HG02885 (cell line): ENCODE data around the gene NOTUM.
"Not testable (repeated sequence)": the region's sequence is repeated elsewhere in the genome, so short reads cannot be mapped to it uniquely, and the experiment has no call there.

Source experiments
- ATAC-seq: cut with Tn5 transposase; IDR thresholded peaks from one replicate; pipeline ENCODE4 v1.9.1; 2021; ENCODE audit warnings: mild to moderate bottlenecking; ENCODE audit not compliant: unreplicated experiment, poor library complexity

Gene NOTUM

DNA sequence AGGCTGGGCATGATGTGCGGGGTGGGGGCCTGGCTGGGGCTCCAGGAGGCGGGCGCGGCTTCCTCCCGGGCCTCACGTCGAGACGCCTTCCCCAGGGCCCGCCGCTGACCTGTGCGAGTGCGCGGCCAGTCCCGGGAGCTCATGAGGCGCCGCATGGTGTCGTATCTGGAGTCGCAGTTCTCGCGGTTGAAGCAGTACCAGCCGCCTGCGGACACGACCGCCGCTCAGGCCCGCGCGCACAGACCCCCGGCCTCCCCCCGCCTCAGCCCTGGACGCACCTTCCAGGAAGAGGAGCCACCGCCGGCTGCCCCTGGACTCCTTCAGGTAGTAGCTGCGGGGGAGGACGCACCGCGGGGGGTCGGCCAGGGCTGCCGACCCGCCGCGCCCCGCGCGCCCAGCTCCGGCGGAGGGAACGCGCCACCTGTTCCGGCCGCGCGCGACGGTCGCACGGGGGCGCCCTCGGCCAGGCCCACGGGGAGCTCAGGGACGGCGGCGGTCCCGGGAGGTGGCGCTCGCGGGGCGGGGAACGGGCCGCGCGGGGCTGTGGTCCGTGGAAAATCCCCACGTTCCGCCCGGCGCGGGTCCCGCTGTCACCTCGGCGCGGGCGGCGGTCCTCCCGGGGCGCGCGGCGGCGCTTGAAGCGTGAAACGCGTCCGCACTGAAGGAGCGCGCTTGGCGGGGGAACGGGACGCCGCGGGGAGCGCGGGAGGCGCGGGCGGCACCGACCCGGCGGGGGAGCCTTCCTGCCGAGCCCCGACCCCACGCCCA lies 1.4 kb downstream of the NOTUM start:
- ATAC-seq: peak; percentile 52

- no peak for ATAC-seq
These were observed 2.2 kb downstream of the NOTUM start for GRCh38 chr17:81958633-81959342.

DNA sequence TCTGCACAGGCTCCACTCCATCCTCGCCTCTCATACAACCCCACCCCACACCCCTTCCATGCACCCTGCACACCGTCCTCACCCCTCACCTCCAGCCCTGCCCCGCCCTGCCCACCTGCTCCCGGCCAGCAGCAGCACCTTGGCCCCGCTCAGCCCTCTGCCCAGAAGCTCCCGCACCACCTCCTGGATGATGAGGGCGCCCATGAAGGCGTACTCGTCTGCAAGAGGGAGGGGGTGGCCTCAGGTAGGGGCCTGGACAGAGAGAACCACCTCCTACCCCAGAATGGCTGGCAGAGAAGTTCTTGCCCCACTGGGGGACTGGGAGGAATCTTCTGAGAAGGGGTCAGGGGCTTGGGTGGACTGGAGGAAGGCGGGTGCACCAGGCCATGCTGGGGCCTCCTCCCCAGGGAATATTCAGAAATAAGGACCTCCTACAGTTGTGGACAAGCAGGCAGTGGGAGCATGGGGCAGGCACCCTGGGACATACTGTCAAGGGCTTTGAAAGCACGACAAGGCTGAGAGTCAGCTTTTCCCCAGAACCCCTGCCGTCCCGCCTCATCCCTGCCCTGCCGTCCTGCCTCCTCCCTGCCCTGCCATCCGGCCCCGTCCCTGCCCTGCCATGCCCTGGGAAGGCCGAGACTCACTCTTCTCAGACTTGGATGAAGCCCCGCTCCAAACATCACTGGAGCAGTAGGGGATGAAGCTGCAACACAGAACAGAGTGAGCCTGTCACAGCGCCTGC lies 3.1 kb downstream of the NOTUM start:
- ATAC-seq: no peak

DNA sequence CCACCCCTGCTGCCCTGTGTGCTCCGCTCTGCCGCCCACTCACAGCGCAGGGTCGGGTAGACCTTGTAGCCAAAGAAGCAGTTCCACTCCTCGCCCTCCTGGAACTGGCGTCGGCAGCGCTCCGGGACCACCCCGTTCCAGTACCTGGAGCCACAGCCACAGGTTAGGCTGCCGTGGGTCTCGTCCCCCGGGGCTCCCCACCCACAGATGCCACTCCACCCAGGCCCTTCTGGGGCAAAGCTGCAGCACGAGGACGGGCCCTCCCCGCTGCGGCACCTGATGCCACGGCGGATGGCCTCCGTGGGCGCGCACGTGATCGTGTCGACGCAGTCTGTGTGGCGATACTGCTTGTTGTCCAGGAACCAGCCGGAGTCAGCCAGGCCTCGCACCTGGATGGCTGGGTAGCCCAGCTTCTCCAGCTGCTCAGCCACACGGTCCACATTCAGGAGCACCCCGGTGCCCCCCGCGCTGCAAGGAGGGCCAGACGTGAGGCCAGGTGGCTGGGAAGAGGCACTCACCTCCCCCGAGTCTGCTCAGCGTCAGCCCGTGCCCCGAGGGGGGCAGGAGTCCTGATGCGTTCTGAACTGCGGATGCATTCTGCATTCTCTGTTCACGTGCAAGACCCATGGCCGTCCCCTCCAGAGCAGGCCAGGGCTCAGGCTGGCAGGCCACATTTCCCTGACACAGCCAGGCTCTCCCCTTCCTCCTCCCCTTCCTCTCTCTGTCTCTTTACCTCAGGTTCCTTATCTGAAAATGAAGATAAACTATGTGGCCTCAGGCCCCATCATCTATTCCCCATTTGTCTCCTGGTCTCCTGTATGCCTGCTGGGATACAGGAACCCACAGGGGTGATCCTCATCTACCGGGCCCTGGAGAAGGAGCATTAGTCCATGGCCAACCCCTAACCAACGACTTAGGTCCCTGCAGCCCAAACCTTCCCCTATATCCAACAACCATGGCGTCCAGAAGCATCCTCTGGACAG lies 4.1 kb downstream of the NOTUM start:
- no peak for ATAC-seq

DNA sequence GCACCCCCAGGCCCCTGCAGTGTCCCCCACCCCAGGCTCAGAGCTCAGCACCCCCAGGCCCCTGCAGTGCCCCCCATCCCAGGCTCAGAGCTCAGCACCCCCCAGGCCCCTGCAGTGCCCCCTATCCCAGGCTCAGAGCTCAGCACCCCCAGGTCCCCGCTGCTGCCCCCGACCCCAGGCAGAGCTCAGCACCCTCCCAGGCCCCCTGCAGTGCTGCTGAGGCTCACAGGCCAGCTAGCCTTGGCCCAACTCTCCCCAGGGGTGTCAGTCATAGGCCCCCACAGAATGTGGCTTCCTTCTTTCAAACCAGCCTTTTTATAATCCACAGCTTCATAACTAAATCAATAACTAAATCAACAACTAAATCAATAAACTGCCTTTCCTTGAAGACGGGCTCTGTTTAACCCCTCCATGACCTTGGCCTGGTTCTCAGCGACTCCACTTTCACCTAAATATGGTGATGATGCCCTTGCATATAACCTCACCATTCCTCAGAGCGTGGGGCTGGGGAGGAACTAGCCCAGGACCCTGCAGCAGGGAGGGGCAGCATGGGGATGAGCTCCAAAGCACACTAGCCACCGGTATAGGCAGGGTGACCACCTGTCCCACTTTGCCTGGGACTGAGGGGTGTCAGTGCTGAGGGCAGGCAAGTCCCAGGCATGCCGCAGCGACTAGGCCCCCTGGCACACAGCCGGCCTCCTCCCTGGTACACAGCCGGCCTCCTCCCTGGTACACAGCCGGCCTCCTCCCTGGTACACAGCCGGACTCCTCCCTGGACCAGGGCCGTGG lies 5.0 kb downstream of the NOTUM start:
- no peak for ATAC-seq

GRCh38 chr17:81955058-81955681 lies 5.8 kb downstream of the NOTUM start:
- no peak for ATAC-seq

- no peak for ATAC-seq
These were observed 6.6 kb downstream of the NOTUM start for GRCh38 chr17:81954131-81955057.

DNA sequence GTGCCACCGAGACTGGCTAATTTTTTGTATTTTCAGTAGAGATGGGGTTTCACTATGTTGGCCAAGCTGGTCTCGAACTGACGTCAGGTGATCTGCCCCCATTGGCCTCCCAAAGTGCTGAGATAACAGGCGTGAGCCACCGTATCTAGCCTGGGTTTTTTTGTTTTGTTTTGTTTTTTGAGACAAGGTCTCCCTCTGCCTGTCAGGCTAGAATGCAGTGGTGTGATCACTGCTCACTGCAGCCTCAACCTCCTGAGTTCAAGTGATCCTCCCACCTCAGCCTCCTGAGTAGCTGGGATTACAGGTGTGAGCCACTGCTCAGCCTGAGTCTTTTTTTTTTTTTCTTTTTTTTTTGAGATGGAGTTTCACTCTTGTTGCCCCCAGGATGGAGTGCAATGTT lies 7.5 kb downstream of the NOTUM start:
- not testable (repeated sequence) for ATAC-seq

GRCh38 chr17:81952792-81953228 lies 8.2 kb downstream of the NOTUM start:
- ATAC-seq: no peak

- ATAC-seq: no peak
These were observed 9.0 kb downstream of the NOTUM start for GRCh38 chr17:81951785-81952684.

GRCh38 chr17:81950501-81950900 lies 10.5 kb downstream of the NOTUM start:
- ATAC-seq: no peak

- no peak for ATAC-seq
These were observed 12.2 kb downstream of the NOTUM start for GRCh38 chr17:81948635-81949378.

GRCh38 chr17:81947189-81947588 lies 13.8 kb downstream of the NOTUM start, which contains the start of gene MYADML2:
Gene MYADML2 (minus strand): TSS chr17:81947233. CDS start chr17:81941741, 5,492 bp downstream.
- no peak for ATAC-seq

GRCh38 chr17:81944858-81945257 lies 16.1 kb downstream of the NOTUM start:
- ATAC-seq: no peak

DNA sequence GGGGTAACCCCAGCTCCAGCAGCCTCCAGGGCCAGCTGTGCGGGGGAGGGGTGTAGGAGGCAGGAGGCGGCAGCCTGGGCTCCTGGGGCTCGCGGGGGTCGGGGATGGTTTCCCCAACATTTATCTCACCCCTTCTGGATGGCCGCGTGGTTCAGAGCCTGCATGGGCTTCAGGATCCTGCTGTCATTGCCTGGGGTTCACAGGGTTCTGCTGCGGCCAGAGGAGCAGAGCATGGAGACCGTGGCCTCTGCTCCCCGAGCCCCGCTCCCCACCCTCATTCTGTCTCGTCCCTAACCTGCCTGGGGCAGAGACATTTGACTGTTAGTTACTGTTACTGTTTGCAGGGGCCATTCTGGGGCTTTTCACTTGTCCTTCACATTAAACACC lies 18.8 kb downstream of the NOTUM start:
- ATAC-seq: no peak
